MM.1S (cell line): ENCODE results near the gene XPO6.

Experiments used
- DNase-seq: peaks from one replicate; pipeline ENCODE4 v3.0.0-alpha.2; 2015
- H2AFZ ChIP-seq: fragments of 300-600 bp; sonication (generic); 2 replicates; pipeline ENCODE4 v1.6.0; 2016; ENCODE audit warnings: antibody characterized with exemption, low read length
- H3F3A ChIP-seq: fragments of 300-600 bp; sonication (generic); 2 replicates; pipeline ENCODE4 v1.6.1; 2016; ENCODE audit warnings: mild to moderate bottlenecking, antibody characterized with exemption, low read length, moderate library complexity, mixed read lengths; ENCODE audit not compliant: insufficient read depth
- H3K27ac ChIP-seq: fragments of 300-600 bp; sonication (generic); 2 replicates; pipeline ENCODE4 v1.5.1; 2016; ENCODE audit warnings: mild to moderate bottlenecking, low read length
- H3K27me3 ChIP-seq: fragments of 300-600 bp; sonication (generic); replicated peaks from 2 replicates; pipeline ENCODE4 v1.6.0; 2016; ENCODE audit warnings: low read length; ENCODE audit not compliant: insufficient read depth
- H3K36me3 ChIP-seq: fragments of 300-600 bp; sonication (generic); replicated peaks from 2 replicates; pipeline ENCODE4 v1.6.1; 2016; ENCODE audit warnings: mild to moderate bottlenecking, low read length, mixed read lengths; ENCODE audit not compliant: insufficient read depth
- H3K4me1 ChIP-seq: fragments of 300-600 bp; sonication (generic); 2 replicates; pipeline ENCODE4 v1.6.1; 2016; ENCODE audit warnings: low read length, mixed read lengths
- H3K4me2 ChIP-seq: fragments of 300-600 bp; sonication (generic); 2 replicates; pipeline ENCODE4 v1.6.0; 2016; ENCODE audit warnings: low read depth, low read length
- H3K4me3 ChIP-seq: fragments of 300-600 bp; sonication (generic); 2 replicates; pipeline ENCODE4 v1.5.1; 2016; ENCODE audit warnings: low read length, mixed read lengths
- H3K79me2 ChIP-seq: fragments of 300-600 bp; sonication (generic); 2 replicates; pipeline ENCODE4 v1.6.1; 2016; ENCODE audit warnings: mixed run types, low read length, mixed read lengths
- H3K9ac ChIP-seq: fragments of 300-600 bp; sonication (generic); 2 replicates; pipeline ENCODE4 v1.6.1; 2016; ENCODE audit warnings: low read length, mixed read lengths
- H3K9me2 ChIP-seq: fragments of 300-600 bp; sonication (generic); replicated peaks from 2 replicates; pipeline ENCODE4 v1.6.1; 2016; ENCODE audit warnings: mild to moderate bottlenecking, low read length, mixed read lengths; ENCODE audit not compliant: insufficient read depth
- H3K9me3 ChIP-seq: fragments of 300-600 bp; sonication (generic); replicated peaks from 2 replicates; pipeline ENCODE4 v1.6.1; 2016; ENCODE audit warnings: mild to moderate bottlenecking, low read length, mixed read lengths; ENCODE audit not compliant: insufficient read depth
- H4K20me1 ChIP-seq: fragments of 300-600 bp; sonication (generic); 2 replicates; pipeline ENCODE4 v1.6.1; 2016; ENCODE audit warnings: mild to moderate bottlenecking, low read length, moderate library complexity, mixed read lengths; ENCODE audit not compliant: insufficient read depth
- CTCF ChIP-seq: fragments of 300-600 bp; sonication (generic); IDR thresholded peaks from 2 replicates; pipeline ENCODE4 v1.5.1; 2016; ENCODE audit warnings: antibody characterized with exemption, low read length, mixed read lengths
- EZH2 ChIP-seq: fragments of 300-600 bp; sonication (generic); optimal IDR thresholded peaks from 2 replicates; pipeline ENCODE3; 2017; ENCODE audit warnings: low read depth, mild to moderate bottlenecking, antibody characterized with exemption, low read length, mixed read lengths
- EZH2phosphoT487 ChIP-seq: fragments of 300-600 bp; sonication (generic); IDR thresholded peaks from 2 replicates; pipeline ENCODE4 v1.6.1; 2018; ENCODE audit warnings: antibody characterized with exemption, low read length

The XPO6 gene

GRCh38 chr16:28091656-28092055 lies 120.1 kb downstream of the XPO6 start:
- Histone ChIP-seq H4K20me1 (no peaks in the 10 kb centered on the region), H3K9ac (no peak overlapping the region), H3K4me1 (no peaks in the 10 kb centered on the region), H3K79me2 (no peaks in the 10 kb centered on the region), H3K9me2 (no peaks in the 10 kb centered on the region), H3K27me3 (no peaks in the 10 kb centered on the region), H3K4me2 (no peak overlapping the region), H3K4me3 (no peak overlapping the region), H2AFZ (no peak overlapping the region), H3K27ac (no peak overlapping the region), H3K36me3 (no peaks in the 10 kb centered on the region), H3K9me3 (no peaks in the 10 kb centered on the region), H3F3A (no peaks in the 10 kb centered on the region; the same call in 1 of the 2 replicates)
- TF ChIP-seq EZH2 (no peak), EZH2phosphoT487 (no peak), CTCF (no peak)
- DNase-seq, result no peak

- Histone ChIP-seq H2AFZ (no peak overlapping the region), H3K4me1 (no peaks in the 10 kb centered on the region), H3K79me2 (no peaks in the 10 kb centered on the region), H3K36me3 (no peaks in the 10 kb centered on the region), H3F3A (no peaks in the 10 kb centered on the region; the same call in 1 of the 2 replicates), H3K4me2 (no peak overlapping the region), H3K27me3 (no peaks in the 10 kb centered on the region), H3K9me2 (no peaks in the 10 kb centered on the region), H4K20me1 (no peaks in the 10 kb centered on the region), H3K9me3 (no peaks in the 10 kb centered on the region), H3K9ac (no peak overlapping the region), H3K27ac (no peak overlapping the region), H3K4me3 (no peak overlapping the region)
- no peak for DNase-seq
- no peak for TF ChIP-seq EZH2
- TF ChIP-seq EZH2phosphoT487, result no peak
- peak; percentile 10; the same call in 1 of the 2 replicates for TF ChIP-seq CTCF
Observed at GRCh38 chr16:28090646-28091377, 121.0 kb downstream of the XPO6 start.

- H3K4me2 ChIP-seq, result no peak overlapping the region
- no peaks in the 10 kb centered on the region for H3K9me2 ChIP-seq
- no peaks in the 10 kb centered on the region for H3K9me3 ChIP-seq
- H2AFZ ChIP-seq, result no peak overlapping the region
- no peak for DNase-seq
- no peak overlapping the region for H3K9ac ChIP-seq
- H3K4me1 ChIP-seq, result no peaks in the 10 kb centered on the region
- H3K27ac ChIP-seq, result no peak overlapping the region
- H3K27me3 ChIP-seq, result no peaks in the 10 kb centered on the region
- no peaks in the 10 kb centered on the region; the same call in 1 of the 2 replicates for H3F3A ChIP-seq
- no peaks in the 10 kb centered on the region for H3K79me2 ChIP-seq
- no peaks in the 10 kb centered on the region for H4K20me1 ChIP-seq
- H3K4me3 ChIP-seq, result no peak overlapping the region
- no peaks in the 10 kb centered on the region for H3K36me3 ChIP-seq
- TF ChIP-seq EZH2, result no peak
- no peak for TF ChIP-seq CTCF
- TF ChIP-seq EZH2phosphoT487, result no peak
Observed at GRCh38 chr16:28089992-28090365, 121.8 kb downstream of the XPO6 start.
